Skeletal muscle satellite cell (primary cell): ENCODE results near the gene ELMO1.

Experiments
- H3K27me3 ChIP-seq: 2 replicates; pipeline ENCODE4 v1.7.0; 2013; ENCODE audit warnings: low read length; ENCODE audit not compliant: control insufficient read depth, insufficient read depth
- H3K36me3 ChIP-seq: 2 replicates; pipeline ENCODE4 v1.7.0; 2013; ENCODE audit warnings: mild to moderate bottlenecking, control low read depth, low read length; ENCODE audit not compliant: insufficient read depth
- H3K4me1 ChIP-seq: 2 replicates; pipeline ENCODE4 v1.7.0; 2013; ENCODE audit warnings: low read length; ENCODE audit not compliant: control insufficient read depth, insufficient read depth
- H3K4me2 ChIP-seq: 2 replicates; pipeline ENCODE4 v1.7.0; 2013; ENCODE audit warnings: mild to moderate bottlenecking, low read length
- H3K4me3 ChIP-seq: 2 replicates; pipeline ENCODE4 v1.7.0; 2013; ENCODE audit warnings: low read length
- H3K9ac ChIP-seq: 2 replicates; pipeline ENCODE4 v1.7.0; 2013; ENCODE audit warnings: mild to moderate bottlenecking, low read depth, low read length, moderate library complexity
- H3K9me3 ChIP-seq: replicated peaks from 2 replicates; pipeline ENCODE4 v1.7.0; 2013; ENCODE audit warnings: mild to moderate bottlenecking, control low read depth, low read length

The ELMO1 gene

GRCh38 chr7:37395618-37396259, 52.9 kb downstream of the ELMO1 start:
- Histone ChIP-seq H3K36me3 (no peaks in the 10 kb centered on the region), H3K4me3 (no peak overlapping the region), H3K27me3 (no peaks in the 10 kb centered on the region), H3K9ac (no peak overlapping the region), H3K4me1 (no peaks in the 10 kb centered on the region), H3K4me2 (no peak overlapping the region), H3K9me3 (no peaks in the 10 kb centered on the region)

- no peak overlapping the region for H3K9ac ChIP-seq
- H3K27me3 ChIP-seq, result no peaks in the 10 kb centered on the region
- no peaks in the 10 kb centered on the region for H3K36me3 ChIP-seq
- no peaks in the 10 kb centered on the region for H3K4me1 ChIP-seq
- no peaks in the 10 kb centered on the region for H3K9me3 ChIP-seq
- H3K4me3 ChIP-seq, result no peak overlapping the region
- H3K4me2 ChIP-seq, result no peak overlapping the region
These were observed 54.5 kb downstream of the ELMO1 start for GRCh38 chr7:37394158-37394557.

GRCh38 chr7:37393476-37393875, 55.2 kb downstream of the ELMO1 start:
- H3K36me3 ChIP-seq, result no peaks in the 10 kb centered on the region
- H3K4me2 ChIP-seq, result no peak overlapping the region
- no peaks in the 10 kb centered on the region for H3K9me3 ChIP-seq
- no peak overlapping the region for H3K9ac ChIP-seq
- no peaks in the 10 kb centered on the region for H3K4me1 ChIP-seq
- H3K4me3 ChIP-seq, result no peak overlapping the region
- H3K27me3 ChIP-seq, result no peaks in the 10 kb centered on the region

GRCh38 chr7:37392673-37393017, 56.0 kb downstream of the ELMO1 start:
- no peak overlapping the region for H3K9ac ChIP-seq
- H3K4me2 ChIP-seq, result no peak overlapping the region
- no peak overlapping the region for H3K4me3 ChIP-seq
- H3K27me3 ChIP-seq, result no peaks in the 10 kb centered on the region
- no peaks in the 10 kb centered on the region for H3K4me1 ChIP-seq
- H3K36me3 ChIP-seq, result no peaks in the 10 kb centered on the region
- no peaks in the 10 kb centered on the region for H3K9me3 ChIP-seq

- H3K4me2 ChIP-seq, result no peak overlapping the region
- H3K36me3 ChIP-seq, result no peaks in the 10 kb centered on the region
- no peak overlapping the region for H3K9ac ChIP-seq
- H3K27me3 ChIP-seq, result no peaks in the 10 kb centered on the region
- no peaks in the 10 kb centered on the region for H3K9me3 ChIP-seq
- no peak overlapping the region for H3K4me3 ChIP-seq
- H3K4me1 ChIP-seq, result no peaks in the 10 kb centered on the region
These were observed 56.6 kb downstream of the ELMO1 start for GRCh38 chr7:37391791-37392672.

GRCh38 chr7:37390114-37390513, 58.5 kb downstream of the ELMO1 start:
- no peaks in the 10 kb centered on the region for H3K36me3 ChIP-seq
- no peaks in the 10 kb centered on the region for H3K4me1 ChIP-seq
- H3K27me3 ChIP-seq, result no peaks in the 10 kb centered on the region
- no peak overlapping the region for H3K9ac ChIP-seq
- no peak overlapping the region for H3K4me2 ChIP-seq
- no peak overlapping the region for H3K4me3 ChIP-seq
- H3K9me3 ChIP-seq, result peaks cover 4% of the 10 kb centered on the region

GRCh38 chr7:37388811-37389210, 59.9 kb downstream of the ELMO1 start:
- Histone ChIP-seq H3K4me2 (no peak overlapping the region), H3K9ac (no peak overlapping the region), H3K36me3 (no peaks in the 10 kb centered on the region), H3K4me3 (no peak overlapping the region), H3K4me1 (no peaks in the 10 kb centered on the region), H3K27me3 (no peaks in the 10 kb centered on the region), H3K9me3 (peaks cover 4% of the 10 kb centered on the region)

- no peaks in the 10 kb centered on the region for H3K4me1 ChIP-seq
- no peak overlapping the region for H3K4me2 ChIP-seq
- no peak overlapping the region for H3K9ac ChIP-seq
- no peaks in the 10 kb centered on the region for H3K27me3 ChIP-seq
- H3K4me3 ChIP-seq, result no peak overlapping the region
- H3K36me3 ChIP-seq, result no peaks in the 10 kb centered on the region
- H3K9me3 ChIP-seq, result peaks cover 4% of the 10 kb centered on the region
These were observed 62.9 kb downstream of the ELMO1 start for GRCh38 chr7:37385787-37386186.

GRCh38 chr7:37382546-37383088, 66.0 kb downstream of the ELMO1 start:
- peaks cover 4% of the 10 kb centered on the region for H3K9me3 ChIP-seq
- no peaks in the 10 kb centered on the region for H3K27me3 ChIP-seq
- no peaks in the 10 kb centered on the region for H3K36me3 ChIP-seq
- no peak overlapping the region for H3K4me3 ChIP-seq
- no peak overlapping the region for H3K9ac ChIP-seq
- H3K4me2 ChIP-seq, result no peak overlapping the region
- H3K4me1 ChIP-seq, result no peaks in the 10 kb centered on the region

GRCh38 chr7:37380831-37381230, 67.8 kb downstream of the ELMO1 start:
- Histone ChIP-seq H3K27me3 (no peaks in the 10 kb centered on the region), H3K4me2 (no peak overlapping the region), H3K9ac (no peak overlapping the region), H3K9me3 (peaks cover 10% of the 10 kb centered on the region), H3K36me3 (no peaks in the 10 kb centered on the region), H3K4me3 (no peak overlapping the region), H3K4me1 (no peaks in the 10 kb centered on the region)

GRCh38 chr7:37379546-37380277, 69.0 kb downstream of the ELMO1 start:
- no peaks in the 10 kb centered on the region for H3K4me1 ChIP-seq
- H3K4me3 ChIP-seq, result no peak overlapping the region
- no peak overlapping the region for H3K9ac ChIP-seq
- H3K4me2 ChIP-seq, result no peak overlapping the region
- no peaks in the 10 kb centered on the region for H3K27me3 ChIP-seq
- H3K9me3 ChIP-seq, result peaks cover 8% of the 10 kb centered on the region
- no peaks in the 10 kb centered on the region for H3K36me3 ChIP-seq
